HEK293 (cell line): ENCODE results near the gene CEBPG.

Source experiments
- CTCF ChIA-PET: fragments of 350-600 bp; formaldehyde crosslinking; extraction: SDS; loops from one replicate; lab custom pipeline; 2021; ENCODE audit warnings: antibody characterized with exemption; lab: Yijun Ruan, JAX
- POLR2A ChIA-PET: fragments of 300-600 bp; formaldehyde crosslinking; extraction: SDS; loops from one replicate; lab custom pipeline; 2020; ENCODE audit warnings: antibody characterized with exemption, inconsistent platforms; lab: Yijun Ruan, JAX
- H3K27ac ChIP-seq: fragments of 200-500 bp; sonication (Bioruptor generic); 2 replicates; pipeline ENCODE4 v1.5.1; 2014; ENCODE audit warnings: low read depth, low read length, control low read depth, inconsistent platforms; ENCODE audit errors: extremely low read depth
- H3K36me3 ChIP-seq, 2 experiments: fragments of 200-500 bp in 1 of 2; sonication (Bioruptor generic) in 1 of 2; 1 replicate in 1 of 2; 2 replicates in 1 of 2; pipeline ENCODE4 v1.5.1; 2014 to 2017; ENCODE audit warnings: inconsistent platforms in 2 of 2, low read length in 2 of 2; ENCODE audit not compliant: control insufficient read depth in 2 of 2, insufficient read depth in 1 of 2
- H3K4me1 ChIP-seq: fragments of 200-500 bp; sonication (Bioruptor generic); 2 replicates; pipeline ENCODE4 v1.5.1; 2014; ENCODE audit warnings: mild to moderate bottlenecking, low read length, inconsistent platforms; ENCODE audit not compliant: control insufficient read depth, insufficient read depth
- H3K4me3 ChIP-seq: 2 replicates; pipeline ENCODE4 v1.5.1; 2011; ENCODE audit warnings: low read depth, mild to moderate bottlenecking, control low read depth, low read length, moderate library complexity
- H3K9me3 ChIP-seq: fragments of 200-500 bp; sonication (Bioruptor generic); 2 replicates; pipeline ENCODE4 v1.5.1; 2014; ENCODE audit warnings: low read depth, low read length, inconsistent platforms; ENCODE audit not compliant: control insufficient read depth, insufficient read depth
- FEZF1 ChIP-seq: fragments of 450-650 bp; formaldehyde crosslinking; IDR thresholded peaks from 2 replicates; pipeline ENCODE4 v1.5.1; 2016; ENCODE audit warnings: missing biosample characterization, missing genetic modification characterization
- GLIS2 ChIP-seq: fragments of 450-650 bp; formaldehyde crosslinking; IDR thresholded peaks from 2 replicates; pipeline ENCODE4 v1.5.1; 2016; ENCODE audit warnings: missing biosample characterization, missing genetic modification characterization
- HOXD13 ChIP-seq: sonication (generic); formaldehyde crosslinking; IDR thresholded peaks from 2 replicates; pipeline ENCODE4 v1.8.0; 2022; ENCODE audit warnings: missing genetic modification reagents, borderline replicate concordance
- KLF1 ChIP-seq: fragments of 450-650 bp; formaldehyde crosslinking; IDR thresholded peaks from 2 replicates; pipeline ENCODE4 v1.5.1; 2016; ENCODE audit warnings: missing biosample characterization, missing genetic modification characterization
- KLF8 ChIP-seq: fragments of 450-650 bp; formaldehyde crosslinking; IDR thresholded peaks from 2 replicates; pipeline ENCODE4 v1.5.1; 2016; ENCODE audit warnings: missing biosample characterization, missing genetic modification characterization
- MZF1 ChIP-seq: fragments of 450-650 bp; formaldehyde crosslinking; IDR thresholded peaks from 2 replicates; pipeline ENCODE4 v1.5.1; 2017; ENCODE audit warnings: missing biosample characterization, missing genetic modification characterization, borderline replicate concordance
- SCRT1 ChIP-seq: fragments of 450-650 bp; formaldehyde crosslinking; IDR thresholded peaks from 2 replicates; pipeline ENCODE4 v1.5.1; 2016; ENCODE audit warnings: missing biosample characterization, missing genetic modification characterization, borderline replicate concordance
- YY1 ChIP-seq: fragments of 450-650 bp; formaldehyde crosslinking; IDR thresholded peaks from 2 replicates; pipeline ENCODE4 v1.5.1; 2018; ENCODE audit warnings: missing biosample characterization, missing genetic modification characterization
- ZBTB17 ChIP-seq: fragments of 450-650 bp; formaldehyde crosslinking; IDR thresholded peaks from 2 replicates; pipeline ENCODE4 v1.5.1; 2016; ENCODE audit warnings: missing biosample characterization, missing genetic modification characterization
- ZBTB20 ChIP-seq: fragments of 450-650 bp; formaldehyde crosslinking; IDR thresholded peaks from 2 replicates; pipeline ENCODE4 v1.5.1; 2016; ENCODE audit warnings: missing biosample characterization, missing genetic modification characterization
- ZBTB8A ChIP-seq: fragments of 450-650 bp; formaldehyde crosslinking; IDR thresholded peaks from 2 replicates; pipeline ENCODE4 v1.5.1; 2016; ENCODE audit warnings: missing biosample characterization, missing genetic modification characterization
- ZNF16 ChIP-seq: fragments of 450-650 bp; formaldehyde crosslinking; IDR thresholded peaks from 2 replicates; pipeline ENCODE4 v1.5.1; 2016; ENCODE audit warnings: low read depth, missing biosample characterization, missing genetic modification characterization
- ZNF221 ChIP-seq: fragments of 450-650 bp; formaldehyde crosslinking; IDR thresholded peaks from 2 replicates; pipeline ENCODE4 v1.5.1; 2017; ENCODE audit warnings: missing biosample characterization, missing genetic modification characterization, borderline replicate concordance
- ZNF366 ChIP-seq: fragments of 450-650 bp; formaldehyde crosslinking; conservative IDR thresholded peaks from 2 replicates; pipeline ENCODE4 v1.5.1; 2016; ENCODE audit warnings: missing biosample characterization, missing genetic modification characterization
- ZNF423 ChIP-seq: fragments of 450-650 bp; formaldehyde crosslinking; IDR thresholded peaks from 2 replicates; pipeline ENCODE4 v1.5.1; 2016; ENCODE audit warnings: missing biosample characterization, missing genetic modification characterization
- ZNF48 ChIP-seq: fragments of 450-650 bp; formaldehyde crosslinking; IDR thresholded peaks from 2 replicates; pipeline ENCODE4 v1.5.1; 2016; ENCODE audit warnings: missing biosample characterization, missing genetic modification characterization
- ZNF585B ChIP-seq: fragments of 450-650 bp; formaldehyde crosslinking; IDR thresholded peaks from 2 replicates; pipeline ENCODE4 v1.5.1; 2016; ENCODE audit warnings: missing biosample characterization, missing genetic modification characterization
- ZNF677 ChIP-seq: fragments of 450-650 bp; IDR thresholded peaks from 2 replicates; pipeline ENCODE4 v1.5.0; 2018; ENCODE audit warnings: missing biosample characterization, mild to moderate bottlenecking, missing genetic modification characterization, moderate library complexity
- ZNF701 ChIP-seq: fragments of 450-650 bp; formaldehyde crosslinking; IDR thresholded peaks from 2 replicates; pipeline ENCODE4 v1.5.1; 2016; ENCODE audit warnings: missing biosample characterization, missing genetic modification characterization
- ZNF837 ChIP-seq: fragments of 450-650 bp; formaldehyde crosslinking; IDR thresholded peaks from 2 replicates; pipeline ENCODE4 v1.5.1; 2016; ENCODE audit warnings: missing biosample characterization, missing genetic modification characterization
- ZXDB ChIP-seq: fragments of 450-650 bp; formaldehyde crosslinking; IDR thresholded peaks from 2 replicates; pipeline ENCODE4 v1.5.1; 2016; ENCODE audit warnings: missing biosample characterization, missing genetic modification characterization
- TF ChIP-seq, protein P1 (sequence below): fragments of 450-650 bp; formaldehyde crosslinking; IDR thresholded peaks from 2 replicates; pipeline ENCODE4 v1.5.1; 2017; ENCODE audit warnings: missing biosample characterization, missing genetic modification characterization
- TF ChIP-seq, protein P2 (sequence below): fragments of 450-650 bp; formaldehyde crosslinking; IDR thresholded peaks from 2 replicates; pipeline ENCODE4 v1.5.1; 2016; ENCODE audit warnings: missing biosample characterization, missing genetic modification characterization
- TF ChIP-seq, protein P3 (sequence below): fragments of 450-650 bp; formaldehyde crosslinking; IDR thresholded peaks from 2 replicates; pipeline ENCODE4 v1.5.1; 2016; ENCODE audit warnings: missing biosample characterization, missing genetic modification characterization
- TF ChIP-seq, protein P4 (sequence below): fragments of 450-650 bp; formaldehyde crosslinking; IDR thresholded peaks from 2 replicates; pipeline ENCODE4 v1.5.1; 2016; ENCODE audit warnings: missing biosample characterization, missing genetic modification characterization
- TF ChIP-seq, protein P5 (sequence below): fragments of 450-650 bp; formaldehyde crosslinking; IDR thresholded peaks from 2 replicates; pipeline ENCODE4 v1.5.1; 2016; ENCODE audit warnings: missing biosample characterization, missing genetic modification characterization
- TF ChIP-seq, protein P6 (sequence below): fragments of 450-650 bp; formaldehyde crosslinking; IDR thresholded peaks from 2 replicates; pipeline ENCODE4 v1.5.1; 2016; ENCODE audit warnings: missing biosample characterization, missing genetic modification characterization

CEBPG gene

DNA sequence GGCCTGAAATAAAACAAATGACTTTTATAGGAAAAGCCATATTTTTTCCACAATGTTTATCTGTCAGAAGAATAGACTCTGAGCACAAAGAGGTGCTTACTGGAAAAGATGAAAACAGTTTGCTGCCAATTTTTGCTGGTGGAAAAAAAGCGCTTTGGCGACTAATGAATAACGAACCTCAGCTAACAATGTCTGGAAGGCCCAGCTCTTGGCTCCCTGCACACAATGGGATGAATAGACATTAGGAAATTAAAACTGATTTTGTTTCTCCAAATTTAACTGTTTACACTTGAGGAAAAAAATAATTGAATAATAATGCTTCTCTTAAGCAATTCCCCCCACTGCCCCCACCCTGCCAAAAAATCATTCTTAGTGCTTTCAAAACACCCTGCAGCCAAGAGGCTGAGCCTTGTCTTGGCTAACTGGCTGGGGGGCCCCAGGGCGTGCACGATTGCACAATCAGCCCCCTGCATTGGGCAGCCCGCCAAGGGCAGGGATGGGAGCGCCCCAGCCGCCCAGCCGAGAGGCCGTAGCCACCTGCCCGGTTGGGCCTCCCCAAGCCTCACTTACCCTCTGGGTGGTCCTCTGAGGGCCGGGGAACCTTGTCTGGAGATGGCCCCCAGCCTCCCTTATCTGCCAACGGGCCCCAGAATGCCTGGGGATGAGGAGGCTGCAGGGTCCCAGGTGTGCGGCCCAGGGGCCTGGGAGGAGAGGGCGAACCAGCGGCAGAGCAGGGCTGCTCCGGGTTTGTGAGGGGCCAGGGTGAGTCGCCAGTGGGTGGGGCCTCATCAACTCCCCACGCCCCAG lies 16.8 kb downstream of the CEBPG start:
- ChIA-PET CTCF (interaction anchor here (0.7 kb wide), 1 partner anchor 736 kb away, joined by 5 read pairs; no protein-coding TSS in a partner anchor), POLR2A (interaction anchor here (1.1 to 1.4 kb wide), 2 partner anchors 17 to 88 kb away, joined by 3 read pairs; partner anchors contain the start of gene CEBPA)
- H3K36me3 ChIP-seq, result peaks cover 6 to 8% of the 10 kb centered on the region in 2 experiments
- peak overlapping the region; percentile 64 for H3K27ac ChIP-seq
- H3K9me3 ChIP-seq, result no peaks in the 10 kb centered on the region
- H3K4me3 ChIP-seq, result no peak overlapping the region
- peaks cover 22% of the 10 kb centered on the region for H3K4me1 ChIP-seq
- TF ChIP-seq ZNF221 (tag by site-specific recombination) (0 out of 2 replicates have a peak, but pooled peaks have one; percentile 40), MZF1 (tag by site-specific recombination) (no peak), ZNF837 (tag by site-specific recombination) (peak; percentile 14; the same call in 1 of the 2 replicates), ZBTB20 (tag by site-specific recombination) (peak; percentile 55; the same call in 1 of the 2 replicates), SCRT1 (no peak), ZXDB (tag by site-specific recombination) (no peak), ZNF677 (tag by site-specific recombination) (no peak), ZNF423 (tag by site-specific recombination) (peak; percentile 83), KLF8 (tag by site-specific recombination) (no peak), ZNF16 (tag by site-specific recombination) (no peak; the same call in 1 of the 2 replicates), KLF1 (tag by site-specific recombination) (peak; percentile 84), ZBTB8A (tag by site-specific recombination) (peak; percentile 48), ZNF701 (tag by site-specific recombination) (no peak), ZBTB17 (peak; percentile 76), GLIS2 (peak; percentile 92), ZNF366 (tag by site-specific recombination) (0 out of 2 replicates have a peak, but pooled peaks have one; percentile 10), ZNF585B (tag by site-specific recombination) (no peak; the same call in 1 of the 2 replicates), ZNF48 (tag by site-specific recombination) (no peak), FEZF1 (tag by site-specific recombination) (peak; percentile 59), HOXD13 (CRISPR knock-in tag) (no peak), YY1 (tag by site-specific recombination) (no peak)
- TF ChIP-seq, protein P1, sequence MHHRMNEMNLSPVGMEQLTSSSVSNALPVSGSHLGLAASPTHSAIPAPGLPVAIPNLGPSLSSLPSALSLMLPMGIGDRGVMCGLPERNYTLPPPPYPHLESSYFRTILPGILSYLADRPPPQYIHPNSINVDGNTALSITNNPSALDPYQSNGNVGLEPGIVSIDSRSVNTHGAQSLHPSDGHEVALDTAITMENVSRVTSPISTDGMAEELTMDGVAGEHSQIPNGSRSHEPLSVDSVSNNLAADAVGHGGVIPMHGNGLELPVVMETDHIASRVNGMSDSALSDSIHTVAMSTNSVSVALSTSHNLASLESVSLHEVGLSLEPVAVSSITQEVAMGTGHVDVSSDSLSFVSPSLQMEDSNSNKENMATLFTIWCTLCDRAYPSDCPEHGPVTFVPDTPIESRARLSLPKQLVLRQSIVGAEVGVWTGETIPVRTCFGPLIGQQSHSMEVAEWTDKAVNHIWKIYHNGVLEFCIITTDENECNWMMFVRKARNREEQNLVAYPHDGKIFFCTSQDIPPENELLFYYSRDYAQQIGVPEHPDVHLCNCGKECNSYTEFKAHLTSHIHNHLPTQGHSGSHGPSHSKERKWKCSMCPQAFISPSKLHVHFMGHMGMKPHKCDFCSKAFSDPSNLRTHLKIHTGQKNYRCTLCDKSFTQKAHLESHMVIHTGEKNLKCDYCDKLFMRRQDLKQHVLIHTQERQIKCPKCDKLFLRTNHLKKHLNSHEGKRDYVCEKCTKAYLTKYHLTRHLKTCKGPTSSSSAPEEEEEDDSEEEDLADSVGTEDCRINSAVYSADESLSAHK (tag by site-specific recombination), result 0 out of 2 replicates have a peak, but pooled peaks have one; percentile 18
- TF ChIP-seq, protein P2, sequence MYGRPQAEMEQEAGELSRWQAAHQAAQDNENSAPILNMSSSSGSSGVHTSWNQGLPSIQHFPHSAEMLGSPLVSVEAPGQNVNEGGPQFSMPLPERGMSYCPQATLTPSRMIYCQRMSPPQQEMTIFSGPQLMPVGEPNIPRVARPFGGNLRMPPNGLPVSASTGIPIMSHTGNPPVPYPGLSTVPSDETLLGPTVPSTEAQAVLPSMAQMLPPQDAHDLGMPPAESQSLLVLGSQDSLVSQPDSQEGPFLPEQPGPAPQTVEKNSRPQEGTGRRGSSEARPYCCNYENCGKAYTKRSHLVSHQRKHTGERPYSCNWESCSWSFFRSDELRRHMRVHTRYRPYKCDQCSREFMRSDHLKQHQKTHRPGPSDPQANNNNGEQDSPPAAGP (tag by site-specific recombination), result peak; percentile 87
- TF ChIP-seq, protein P3, sequence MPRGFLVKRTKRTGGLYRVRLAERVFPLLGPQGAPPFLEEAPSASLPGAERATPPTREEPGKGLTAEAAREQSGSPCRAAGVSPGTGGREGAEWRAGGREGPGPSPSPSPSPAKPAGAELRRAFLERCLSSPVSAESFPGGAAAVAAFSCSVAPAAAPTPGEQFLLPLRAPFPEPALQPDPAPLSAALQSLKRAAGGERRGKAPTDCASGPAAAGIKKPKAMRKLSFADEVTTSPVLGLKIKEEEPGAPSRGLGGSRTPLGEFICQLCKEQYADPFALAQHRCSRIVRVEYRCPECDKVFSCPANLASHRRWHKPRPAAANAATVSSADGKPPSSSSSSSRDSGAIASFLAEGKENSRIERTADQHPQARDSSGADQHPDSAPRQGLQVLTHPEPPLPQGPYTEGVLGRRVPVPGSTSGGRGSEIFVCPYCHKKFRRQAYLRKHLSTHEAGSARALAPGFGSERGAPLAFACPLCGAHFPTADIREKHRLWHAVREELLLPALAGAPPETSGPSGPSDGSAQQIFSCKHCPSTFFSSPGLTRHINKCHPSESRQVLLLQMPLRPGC (tag by site-specific recombination), result no peak
- TF ChIP-seq, protein P4, sequence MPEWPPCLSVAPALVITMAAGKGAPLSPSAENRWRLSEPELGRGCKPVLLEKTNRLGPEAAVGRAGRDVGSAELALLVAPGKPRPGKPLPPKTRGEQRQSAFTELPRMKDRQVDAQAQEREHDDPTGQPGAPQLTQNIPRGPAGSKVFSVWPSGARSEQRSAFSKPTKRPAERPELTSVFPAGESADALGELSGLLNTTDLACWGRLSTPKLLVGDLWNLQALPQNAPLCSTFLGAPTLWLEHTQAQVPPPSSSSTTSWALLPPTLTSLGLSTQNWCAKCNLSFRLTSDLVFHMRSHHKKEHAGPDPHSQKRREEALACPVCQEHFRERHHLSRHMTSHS (tag by site-specific recombination), result no peak
- TF ChIP-seq, protein P5, sequence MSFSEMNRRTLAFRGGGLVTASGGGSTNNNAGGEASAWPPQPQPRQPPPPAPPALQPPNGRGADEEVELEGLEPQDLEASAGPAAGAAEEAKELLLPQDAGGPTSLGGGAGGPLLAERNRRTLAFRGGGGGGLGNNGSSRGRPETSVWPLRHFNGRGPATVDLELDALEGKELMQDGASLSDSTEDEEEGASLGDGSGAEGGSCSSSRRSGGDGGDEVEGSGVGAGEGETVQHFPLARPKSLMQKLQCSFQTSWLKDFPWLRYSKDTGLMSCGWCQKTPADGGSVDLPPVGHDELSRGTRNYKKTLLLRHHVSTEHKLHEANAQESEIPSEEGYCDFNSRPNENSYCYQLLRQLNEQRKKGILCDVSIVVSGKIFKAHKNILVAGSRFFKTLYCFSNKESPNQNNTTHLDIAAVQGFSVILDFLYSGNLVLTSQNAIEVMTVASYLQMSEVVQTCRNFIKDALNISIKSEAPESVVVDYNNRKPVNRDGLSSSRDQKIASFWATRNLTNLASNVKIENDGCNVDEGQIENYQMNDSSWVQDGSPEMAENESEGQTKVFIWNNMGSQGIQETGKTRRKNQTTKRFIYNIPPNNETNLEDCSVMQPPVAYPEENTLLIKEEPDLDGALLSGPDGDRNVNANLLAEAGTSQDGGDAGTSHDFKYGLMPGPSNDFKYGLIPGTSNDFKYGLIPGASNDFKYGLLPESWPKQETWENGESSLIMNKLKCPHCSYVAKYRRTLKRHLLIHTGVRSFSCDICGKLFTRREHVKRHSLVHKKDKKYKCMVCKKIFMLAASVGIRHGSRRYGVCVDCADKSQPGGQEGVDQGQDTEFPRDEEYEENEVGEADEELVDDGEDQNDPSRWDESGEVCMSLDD (tag by site-specific recombination), result peak; percentile 43; the same call in 1 of the 2 replicates
- TF ChIP-seq, protein P6, sequence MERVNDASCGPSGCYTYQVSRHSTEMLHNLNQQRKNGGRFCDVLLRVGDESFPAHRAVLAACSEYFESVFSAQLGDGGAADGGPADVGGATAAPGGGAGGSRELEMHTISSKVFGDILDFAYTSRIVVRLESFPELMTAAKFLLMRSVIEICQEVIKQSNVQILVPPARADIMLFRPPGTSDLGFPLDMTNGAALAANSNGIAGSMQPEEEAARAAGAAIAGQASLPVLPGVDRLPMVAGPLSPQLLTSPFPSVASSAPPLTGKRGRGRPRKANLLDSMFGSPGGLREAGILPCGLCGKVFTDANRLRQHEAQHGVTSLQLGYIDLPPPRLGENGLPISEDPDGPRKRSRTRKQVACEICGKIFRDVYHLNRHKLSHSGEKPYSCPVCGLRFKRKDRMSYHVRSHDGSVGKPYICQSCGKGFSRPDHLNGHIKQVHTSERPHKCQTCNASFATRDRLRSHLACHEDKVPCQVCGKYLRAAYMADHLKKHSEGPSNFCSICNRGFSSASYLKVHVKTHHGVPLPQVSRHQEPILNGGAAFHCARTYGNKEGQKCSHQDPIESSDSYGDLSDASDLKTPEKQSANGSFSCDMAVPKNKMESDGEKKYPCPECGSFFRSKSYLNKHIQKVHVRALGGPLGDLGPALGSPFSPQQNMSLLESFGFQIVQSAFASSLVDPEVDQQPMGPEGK (tag by site-specific recombination), result peak; percentile 91
